NCI-H1417 (cell line): ENCODE data around the gene RING1.
A peak's percentile ranks its signal among the peaks of the same experiment; 100 is the strongest.
"Not testable (repeated sequence)": the region's sequence is repeated elsewhere in the genome, so short reads cannot be mapped to it uniquely, and the experiment has no call there.

Experiments
- DNase-seq, 3 experiments: peaks; one replicate each; lab custom pipeline; 2025; lab: John Stamatoyannopoulos, UW

The RING1 gene

GRCh38 chr6:33205191-33206026 lies 2.9 kb upstream of the RING1 start:
- DNase-seq = peak in 1 of 3 experiments; percentile 44

DNA sequence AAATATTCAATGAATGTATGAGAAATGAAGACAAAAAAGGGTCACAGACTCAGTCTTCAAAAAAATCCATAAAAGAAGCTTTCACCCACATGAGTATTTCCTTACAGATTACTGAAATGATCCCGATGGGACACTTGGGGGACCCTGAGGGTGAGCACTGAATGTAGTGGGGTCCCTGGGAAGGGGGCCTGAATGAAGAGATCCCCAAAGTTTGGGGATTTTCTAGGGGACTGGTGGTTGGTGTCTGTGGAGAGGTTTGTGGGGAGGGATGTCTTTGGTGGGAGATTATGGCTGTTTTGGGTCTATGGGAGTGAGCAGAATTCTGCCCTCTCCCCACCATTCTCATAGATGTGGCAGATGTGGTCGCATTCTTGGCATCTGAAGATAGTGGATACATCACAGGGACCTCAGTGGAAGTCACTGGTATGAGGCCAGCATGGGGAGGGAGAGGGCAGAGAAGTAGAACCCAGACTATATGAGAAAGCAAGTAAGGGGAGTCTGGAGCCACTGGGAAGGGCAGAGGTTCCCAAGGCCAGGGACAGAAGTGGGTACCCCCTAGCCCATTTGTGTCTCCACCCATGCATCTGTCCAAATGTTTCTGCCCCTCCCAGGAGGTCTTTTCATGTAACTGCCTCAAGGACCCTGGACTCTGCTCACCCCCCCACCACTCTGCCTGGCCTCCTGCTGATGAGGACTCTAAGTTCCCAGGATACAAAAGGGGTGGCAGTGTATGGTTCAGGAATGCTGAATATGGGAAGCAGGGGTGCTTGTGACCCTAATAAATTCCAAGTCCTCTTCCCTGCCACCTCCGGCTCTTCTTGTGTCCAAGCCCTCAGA lies 2.1 kb upstream of the RING1 start:
- no peak for DNase-seq

- peak in 2 of 3 experiments; percentile 12 to 47 for DNase-seq
Observed at GRCh38 chr6:33206864-33207551, 1.3 kb upstream of the RING1 start.

DNA sequence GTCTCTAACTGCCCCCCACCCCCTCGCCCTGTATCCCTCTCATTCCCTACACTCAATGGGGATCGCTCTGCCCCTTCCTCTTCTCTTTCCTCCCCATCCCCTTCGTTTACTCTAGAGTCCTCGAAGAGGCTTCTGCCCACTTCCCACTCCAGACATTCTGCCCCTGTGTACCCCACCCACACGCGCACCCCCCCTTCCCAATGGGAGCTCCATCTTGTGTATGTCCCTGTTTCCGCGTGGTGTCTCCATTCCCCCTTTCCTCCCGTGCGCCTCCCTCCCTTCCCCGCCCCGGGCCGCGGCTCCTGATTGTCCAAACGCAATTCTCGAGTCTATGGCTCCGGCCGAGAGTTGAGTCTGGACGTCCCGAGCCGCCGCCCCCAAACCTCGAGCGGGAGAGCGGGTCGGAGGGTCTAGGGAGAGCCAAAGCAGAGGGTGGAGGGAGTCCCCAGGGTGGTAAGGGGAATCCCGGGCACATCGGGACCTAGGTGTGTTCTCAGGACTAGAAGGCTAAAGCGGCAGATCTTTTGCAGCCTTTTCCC lies 679 bp upstream of the RING1 start:
- peak in 2 of 3 experiments; percentile 59 to 60 for DNase-seq

DNA sequence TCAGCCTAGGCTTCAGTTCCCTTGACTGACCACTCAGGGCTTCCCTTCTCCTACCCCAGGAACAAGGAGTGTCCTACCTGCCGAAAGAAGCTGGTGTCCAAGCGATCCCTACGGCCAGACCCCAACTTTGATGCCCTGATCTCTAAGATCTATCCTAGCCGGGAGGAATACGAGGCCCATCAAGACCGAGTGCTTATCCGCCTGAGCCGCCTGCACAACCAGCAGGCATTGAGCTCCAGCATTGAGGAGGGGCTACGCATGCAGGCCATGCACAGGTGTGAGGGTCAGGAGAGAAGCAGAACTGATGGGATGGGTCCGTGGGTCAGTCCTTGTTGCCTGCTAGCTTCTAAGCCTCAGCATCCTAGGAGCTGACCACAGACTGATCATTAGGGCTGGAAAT lies 1.6 kb downstream of the RING1 start:
- no peak for DNase-seq

DNA sequence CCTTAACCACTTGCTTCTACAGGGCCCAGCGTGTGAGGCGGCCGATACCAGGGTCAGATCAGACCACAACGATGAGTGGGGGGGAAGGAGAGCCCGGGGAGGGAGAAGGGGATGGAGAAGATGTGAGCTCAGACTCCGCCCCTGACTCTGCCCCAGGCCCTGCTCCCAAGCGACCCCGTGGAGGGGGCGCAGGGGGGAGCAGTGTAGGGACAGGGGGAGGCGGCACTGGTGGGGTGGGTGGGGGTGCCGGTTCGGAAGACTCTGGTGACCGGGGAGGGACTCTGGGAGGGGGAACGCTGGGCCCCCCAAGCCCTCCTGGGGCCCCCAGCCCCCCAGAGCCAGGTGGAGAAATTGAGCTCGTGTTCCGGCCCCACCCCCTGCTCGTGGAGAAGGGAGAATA lies 2.8 kb downstream of the RING1 start:
- no peak for DNase-seq

DNA sequence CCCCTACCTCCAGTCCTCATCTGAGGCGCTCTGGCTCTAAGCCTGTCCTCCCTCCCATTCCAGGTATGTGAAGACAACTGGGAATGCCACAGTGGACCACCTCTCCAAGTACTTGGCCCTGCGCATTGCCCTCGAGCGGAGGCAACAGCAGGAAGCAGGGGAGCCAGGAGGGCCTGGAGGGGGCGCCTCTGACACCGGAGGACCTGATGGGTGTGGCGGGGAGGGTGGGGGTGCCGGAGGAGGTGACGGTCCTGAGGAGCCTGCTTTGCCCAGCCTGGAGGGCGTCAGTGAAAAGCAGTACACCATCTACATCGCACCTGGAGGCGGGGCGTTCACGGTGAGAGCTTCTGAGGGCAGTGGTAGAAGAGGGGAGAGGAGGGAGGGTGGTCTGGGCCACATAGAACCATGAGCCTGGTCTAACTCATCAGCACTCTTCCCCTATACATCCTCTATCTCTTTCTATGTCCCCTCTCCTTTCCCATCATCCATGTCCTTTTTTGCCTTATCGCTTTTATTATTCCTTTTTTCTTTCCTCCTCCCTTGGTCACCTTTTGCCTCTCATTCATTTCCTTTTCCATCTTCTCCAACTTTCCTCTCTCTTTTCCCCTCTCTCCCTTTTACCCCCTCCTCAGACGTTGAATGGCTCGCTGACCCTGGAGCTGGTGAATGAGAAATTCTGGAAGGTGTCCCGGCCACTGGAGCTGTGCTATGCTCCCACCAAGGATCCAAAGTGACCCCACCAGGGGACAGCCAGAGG lies 3.5 kb downstream of the RING1 start:
- no peak for DNase-seq

DNA sequence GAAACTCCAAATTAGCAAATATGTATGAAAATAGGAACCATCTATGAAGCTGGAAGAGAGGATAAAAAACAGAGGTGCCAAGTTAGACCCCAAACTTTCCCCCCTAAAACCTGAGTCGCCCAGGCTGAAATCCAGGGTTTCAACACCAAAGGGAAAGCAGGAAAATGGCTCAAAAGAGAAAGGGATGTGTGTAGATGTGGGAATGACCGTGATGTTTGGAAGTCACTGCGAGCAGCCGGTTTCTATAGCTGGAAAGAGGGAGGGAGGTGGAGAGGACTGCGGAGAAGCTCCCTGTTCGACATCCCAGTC lies 4.5 kb downstream of the RING1 start:
- DNase-seq = no peak

DNA sequence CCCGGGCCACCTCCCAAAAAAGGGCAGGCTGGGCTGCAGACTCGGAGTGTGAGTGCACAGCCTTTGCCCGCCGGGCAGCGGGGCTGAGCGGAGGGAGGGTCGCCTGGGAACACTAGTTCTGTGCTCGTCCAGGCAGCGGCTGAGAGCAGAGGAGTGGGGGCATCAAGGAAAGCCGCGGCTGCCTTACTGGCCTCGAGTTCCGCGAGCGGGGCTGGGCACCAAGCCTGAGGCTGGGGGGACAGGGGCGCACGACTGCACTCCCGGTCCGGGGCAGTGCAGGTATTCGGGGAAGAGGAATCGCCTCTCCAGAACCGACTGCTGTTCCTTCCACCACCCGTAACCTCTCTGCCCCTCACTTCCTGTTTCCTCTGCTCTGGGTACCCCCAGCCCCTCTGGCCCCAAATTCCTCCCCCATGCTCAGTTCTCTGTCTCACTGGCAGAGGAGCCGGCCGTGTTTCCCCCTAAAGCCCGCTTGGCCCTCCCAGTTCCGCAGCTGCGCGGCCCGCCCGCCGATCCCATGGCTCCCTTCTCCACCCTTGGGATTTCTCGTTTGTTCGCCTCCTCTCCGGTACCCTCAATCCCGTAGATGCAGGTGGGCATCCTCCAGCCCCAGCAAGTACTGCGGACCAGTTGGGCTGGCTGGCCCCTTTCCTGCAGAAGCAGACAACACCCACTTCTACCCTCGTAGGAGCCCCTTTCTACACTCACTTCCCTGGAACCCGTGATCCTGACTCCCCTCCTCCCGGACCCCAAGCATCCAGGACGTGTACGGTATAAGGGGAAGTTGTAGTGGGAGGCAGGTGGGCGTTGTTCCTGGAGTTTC lies 5.1 kb downstream of the RING1 start:
- DNase-seq = peak in 2 of 3 experiments; percentile 13 to 41

- no peak for DNase-seq
Observed at GRCh38 chr6:33213989-33214335, 5.7 kb downstream of the RING1 start.

- peak in 1 of 3 experiments; percentile 2 for DNase-seq
Observed at GRCh38 chr6:33215271-33216116, 7.2 kb downstream of the RING1 start.

DNA sequence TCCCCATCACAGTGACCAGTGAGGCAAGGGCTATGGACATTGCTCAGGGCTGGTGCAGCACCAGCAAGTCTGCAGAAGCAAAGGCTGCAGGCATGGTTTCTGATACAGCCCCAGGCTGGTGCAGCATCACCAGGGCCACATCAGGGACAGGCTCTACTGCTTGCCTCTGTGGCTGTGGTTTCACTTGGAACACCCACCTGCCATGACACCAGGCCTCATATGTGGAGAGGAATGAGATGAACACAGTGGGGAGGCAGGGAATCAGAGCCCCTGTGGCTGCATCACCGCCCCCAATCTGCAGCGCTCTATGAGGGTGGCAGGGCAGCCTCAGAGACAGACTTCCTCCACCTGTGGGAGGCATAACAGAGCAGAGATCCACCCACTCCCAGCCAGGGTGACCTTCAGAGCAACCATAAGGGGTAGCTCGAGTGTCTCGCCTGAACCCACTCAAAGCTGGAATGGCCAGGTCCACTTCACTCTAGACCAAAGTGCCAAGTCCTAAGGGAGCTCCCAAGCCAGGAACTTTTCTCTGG lies 7.9 kb downstream of the RING1 start:
- no peak for DNase-seq

GRCh38 chr6:33217246-33217645 lies 8.9 kb downstream of the RING1 start:
- DNase-seq = no peak

DNA sequence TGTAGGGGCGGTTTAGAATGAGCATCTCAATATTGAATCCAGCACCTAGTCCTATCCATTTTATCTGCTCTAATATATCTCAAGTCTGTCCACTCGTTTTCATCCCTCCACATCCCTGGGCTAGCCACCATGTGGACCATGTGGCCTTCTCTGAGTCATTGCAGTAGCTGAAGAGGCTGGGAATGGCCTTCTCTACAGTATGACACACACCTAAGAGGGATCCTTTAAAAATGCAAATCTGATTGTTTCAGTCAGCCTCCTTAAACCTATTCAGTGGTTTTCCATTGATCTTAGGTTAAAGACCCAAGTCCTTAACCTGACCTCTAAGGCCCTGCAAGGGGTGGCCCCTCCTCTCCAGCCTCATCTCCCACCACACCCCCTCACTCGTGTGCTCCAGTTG lies 9.4 kb downstream of the RING1 start:
- no peak for DNase-seq

DNA sequence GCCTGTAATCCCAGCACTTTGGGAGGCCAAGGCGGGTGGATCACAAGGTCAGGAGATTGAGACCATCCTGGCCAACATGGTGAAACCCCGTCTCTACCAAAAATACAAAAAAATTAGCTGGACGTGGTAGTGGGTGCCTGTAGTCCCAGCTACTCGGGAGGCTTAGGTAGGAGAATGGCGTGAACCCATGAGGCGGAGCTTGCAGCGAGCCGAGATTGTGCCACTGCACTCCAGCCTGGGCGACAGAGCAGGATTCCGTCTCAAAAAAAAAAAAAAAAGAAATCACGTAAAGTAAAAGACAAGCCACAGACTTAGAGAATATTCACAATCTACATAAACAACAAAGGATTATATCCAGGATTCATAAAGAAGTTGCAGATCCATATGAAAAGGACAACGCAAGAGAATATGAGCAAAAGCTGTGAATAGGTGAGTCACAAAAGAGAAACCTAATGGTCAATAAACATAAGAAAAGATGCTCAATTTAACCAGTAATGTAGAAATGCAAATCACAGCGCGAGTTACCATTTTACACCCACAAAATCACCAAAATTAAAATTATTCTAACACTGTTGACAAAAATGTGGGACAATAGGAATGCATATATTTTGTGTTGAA lies 18.3 kb downstream of the RING1 start:
- DNase-seq = not testable (repeated sequence)

DNA sequence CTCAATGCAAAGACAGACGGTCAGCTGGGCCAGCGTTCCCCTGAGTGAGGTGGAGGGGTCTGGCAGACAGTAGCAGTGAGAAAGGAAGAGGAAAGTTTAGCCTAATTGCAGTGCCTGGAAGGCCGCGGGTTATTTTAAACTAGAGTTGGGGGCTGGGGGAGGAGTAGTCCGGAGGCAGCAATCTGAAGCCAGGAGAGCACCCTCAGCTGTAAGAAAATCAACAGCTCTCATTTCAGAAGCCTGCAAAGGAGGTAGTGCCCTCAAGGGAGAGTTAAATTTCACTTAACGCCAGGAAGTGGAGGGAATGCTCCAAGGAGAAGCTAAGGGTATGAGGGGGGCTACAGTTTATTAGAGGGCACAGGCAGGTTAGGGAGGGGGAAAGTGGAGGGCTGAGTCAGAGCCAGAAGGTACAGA lies 26.9 kb downstream of the RING1 start:
- peak in 1 of 3 experiments; percentile 22 for DNase-seq

DNA sequence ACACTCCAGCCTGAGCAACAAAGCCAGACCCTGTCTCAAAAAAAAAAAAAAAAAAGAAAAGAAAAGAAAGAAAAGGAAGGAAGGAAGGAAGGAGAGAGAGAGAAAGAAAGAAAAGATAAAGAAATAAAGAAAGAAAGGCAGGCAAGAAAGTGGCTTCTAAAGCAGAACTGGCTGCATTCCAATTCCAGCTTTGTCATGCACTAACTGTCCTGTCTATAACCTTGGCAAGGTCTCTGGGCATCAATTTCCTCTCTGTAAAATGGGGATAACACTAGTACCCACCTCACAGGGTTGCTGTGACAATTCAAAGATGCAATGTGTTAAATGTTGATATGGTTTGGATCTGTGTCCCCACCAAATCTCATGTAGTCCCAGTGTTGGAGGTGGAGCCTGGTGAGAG lies 28.0 kb downstream of the RING1 start:
- no peak for DNase-seq

DNA sequence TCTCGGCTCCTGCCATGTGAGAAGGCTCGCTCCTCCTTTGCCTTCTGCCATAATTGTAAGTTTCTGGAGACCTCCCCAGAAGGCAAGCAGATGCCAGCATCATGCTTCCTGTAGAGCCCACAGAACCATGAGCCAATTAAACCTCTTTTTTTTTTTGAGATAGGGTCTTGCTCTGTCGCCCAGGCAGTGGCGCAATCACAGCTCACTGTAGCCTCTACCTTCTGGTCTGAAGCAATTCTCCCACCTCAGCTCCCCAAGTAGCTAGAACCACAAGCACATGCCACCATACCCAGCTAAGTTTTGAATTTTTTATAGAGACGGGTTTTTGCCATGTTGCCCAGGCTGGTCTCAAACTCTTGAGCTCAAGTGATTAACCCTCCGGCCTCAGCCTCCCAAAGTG lies 28.6 kb downstream of the RING1 start:
- DNase-seq = no peak

DNA sequence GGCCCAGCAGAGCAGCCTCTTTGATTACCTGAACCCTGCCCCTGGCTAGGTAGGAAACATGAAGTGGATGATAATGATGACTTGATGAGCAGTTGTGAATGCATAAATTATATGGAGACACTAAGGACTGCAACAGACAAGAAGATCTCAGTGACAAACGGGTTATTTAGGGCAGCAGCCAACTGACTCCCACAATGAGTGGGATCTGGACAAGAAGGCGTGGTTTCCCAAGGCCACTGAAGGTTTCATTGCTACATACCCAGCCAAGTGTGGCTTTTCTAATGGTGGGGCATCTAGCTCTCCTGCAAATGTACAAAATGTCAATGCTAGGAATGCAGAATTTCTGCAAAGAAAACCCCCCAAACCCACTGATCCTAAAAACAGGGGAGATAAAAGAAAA lies 29.4 kb downstream of the RING1 start:
- peak in 1 of 3 experiments; percentile 36 for DNase-seq
